ENCODE data around the gene COL28A1. TPM values are rescaled to one million over a fixed set of nuclear protein-coding genes. Genes with fewer than 3 reads are reported as not detected.
A peak's percentile ranks its signal among the peaks of the same experiment; 100 is the strongest.

Gene COL28A1
- total RNA-seq, 8 experiments from 2014 or later: 0.10 to 3.4 (median 0.98) TPM; not detected in 1

GRCh38 chr7:7438851-7439250 is 96.8 kb downstream of the COL28A1 start:
- H3K27ac ChIP-seq: no peak overlapping the region
- H3K4me1 ChIP-seq (replicated peaks in 1 of 2): no peaks in the 10 kb centered on the region
- no peak overlapping the region for H3K4me3 ChIP-seq
- WGBS, 10 experiments: 0 to 86% (median 62%) methylated on average over 2 to 5 of the region's 5 CpGs; no CpG with 5 or more reads in 1 of the 10 experiments
- in situ Hi-C loops (cut with MboI; ENCODE audit: low pct_unique_long_range_greater_than_20kb in 2 of 9, low sequenced_read_pairs in 9 of 9, unreplicated experiment in 9 of 9): loop anchor here in 3 of 9 experiments (25.0 kb wide), 2 partner anchors 98 to 773 kb away; partner anchors contain the start of gene COL28A1 (in 2 of the 3)
- peak; percentile 49 to 100 (median 70) for ATAC-seq (replicated peaks in 6 of 8)

GRCh38 chr7:7435978-7436377 is 99.7 kb downstream of the COL28A1 start:
- WGBS, 10 experiments: 36 to 100% (median 78%) methylated on average over 1 of the region's 1 CpG; no CpG with 5 or more reads in 2 of the 10 experiments
- no peak overlapping the region for H3K27ac ChIP-seq
- H3K4me3 ChIP-seq: no peak overlapping the region
- ATAC-seq (replicated peaks in 6 of 8): no peak
- no peaks in the 10 kb centered on the region for H3K4me1 ChIP-seq (replicated peaks in 1 of 2)
- in situ Hi-C loops (cut with MboI; ENCODE audit: low pct_unique_long_range_greater_than_20kb in 2 of 9, low sequenced_read_pairs in 9 of 9, unreplicated experiment in 9 of 9): loop anchor here in 3 of 9 experiments (25.0 kb wide), 2 partner anchors 101 to 776 kb away; partner anchors contain the start of gene COL28A1 (in 2 of the 3)

- Histone ChIP-seq H3K4me3 (no peak overlapping the region), H3K4me1 (replicated peaks in 1 of 2) (no peaks in the 10 kb centered on the region), H3K27ac (no peak overlapping the region)
- in situ Hi-C loops (cut with MboI; ENCODE audit: low pct_unique_long_range_greater_than_20kb in 2 of 9, low sequenced_read_pairs in 9 of 9, unreplicated experiment in 9 of 9): loop anchor here in 3 of 9 experiments (25.0 kb wide), 2 partner anchors 103 to 778 kb away; partner anchors contain the start of gene COL28A1 (in 2 of the 3)
- ATAC-seq (replicated peaks in 6 of 8): no peak
- 6 to 100% (median 62%) methylated on average over 1 to 3 of the region's 3 CpGs for WGBS, 10 experiments
These were observed 101.3 kb downstream of the COL28A1 start for GRCh38 chr7:7434329-7434728.

GRCh38 chr7:7433811-7434210 is 101.9 kb downstream of the COL28A1 start:
- Histone ChIP-seq H3K27ac (no peak overlapping the region), H3K4me1 (replicated peaks in 1 of 2) (no peaks in the 10 kb centered on the region), H3K4me3 (no peak overlapping the region)
- in situ Hi-C loops (cut with MboI; ENCODE audit: low pct_unique_long_range_greater_than_20kb in 2 of 9, low sequenced_read_pairs in 9 of 9, unreplicated experiment in 9 of 9): loop anchor here in 3 of 9 experiments (25.0 kb wide), 2 partner anchors 103 to 778 kb away; partner anchors contain the start of gene COL28A1 (in 2 of the 3)
- no peak for ATAC-seq (replicated peaks in 6 of 8)
- 0 to 100% (median 13%) methylated on average over 1 of the region's 1 CpG; no CpG with 5 or more reads in 2 of the 10 experiments for WGBS, 10 experiments

GRCh38 chr7:7432979-7433378 is 102.7 kb downstream of the COL28A1 start:
- in situ Hi-C loops (cut with MboI; ENCODE audit: low pct_unique_long_range_greater_than_20kb in 2 of 9, low sequenced_read_pairs in 9 of 9, unreplicated experiment in 9 of 9): loop anchor here in 3 of 9 experiments (25.0 kb wide), 2 partner anchors 104 to 779 kb away; partner anchors contain the start of gene COL28A1 (in 2 of the 3)
- 48 to 95% (median 79%) methylated on average over 3 to 7 of the region's 7 CpGs; no CpG with 5 or more reads in 1 of the 10 experiments for WGBS, 10 experiments
- Histone ChIP-seq H3K27ac (no peak overlapping the region), H3K4me1 (replicated peaks in 1 of 2) (no peaks in the 10 kb centered on the region), H3K4me3 (no peak overlapping the region)
- ATAC-seq (replicated peaks in 6 of 8): no peak

- in situ Hi-C loops (cut with MboI; ENCODE audit: low pct_unique_long_range_greater_than_20kb in 2 of 9, low sequenced_read_pairs in 9 of 9, unreplicated experiment in 9 of 9): loop anchor here in 4 of 9 experiments (10.0 to 25.0 kb wide), 3 partner anchors 108 to 783 kb away; partner anchors contain the start of gene COL28A1 (in 2 of the 4)
- Histone ChIP-seq H3K4me3 (no peak overlapping the region), H3K27ac (no peak overlapping the region), H3K4me1 (replicated peaks in 1 of 2) (no peaks in the 10 kb centered on the region)
- ATAC-seq (replicated peaks in 6 of 8): no peak
- 0 to 88% (median 72%) methylated on average over 1 to 4 of the region's 4 CpGs for WGBS, 10 experiments
These were observed 106.9 kb downstream of the COL28A1 start for GRCh38 chr7:7428806-7429205.

- Histone ChIP-seq H3K4me1 (replicated peaks in 1 of 2) (no peaks in the 10 kb centered on the region), H3K4me3 (no peak overlapping the region), H3K27ac (no peak overlapping the region)
- 60 to 100% (median 100%) methylated on average over 1 of the region's 1 CpG; no CpG with 5 or more reads in 6 of the 10 experiments for WGBS, 10 experiments
- in situ Hi-C loops (cut with MboI; ENCODE audit: low pct_unique_long_range_greater_than_20kb in 2 of 9, low sequenced_read_pairs in 9 of 9, unreplicated experiment in 9 of 9): loop anchor here in 4 of 9 experiments (10.0 to 25.0 kb wide), 3 partner anchors 110 to 785 kb away; partner anchors contain the start of gene COL28A1 (in 2 of the 4)
- no peak for ATAC-seq (replicated peaks in 6 of 8)
These were observed 108.3 kb downstream of the COL28A1 start for GRCh38 chr7:7427363-7427762.

GRCh38 chr7:7426676-7427075 is 109.0 kb downstream of the COL28A1 start:
- Histone ChIP-seq H3K4me1 (replicated peaks in 1 of 2) (no peaks in the 10 kb centered on the region), H3K27ac (no peak overlapping the region), H3K4me3 (no peak overlapping the region)
- 33 to 100% (median 84%) methylated on average over 1 to 2 of the region's 2 CpGs for WGBS, 10 experiments
- no peak for ATAC-seq (replicated peaks in 6 of 8)
- in situ Hi-C loops (cut with MboI; ENCODE audit: low pct_unique_long_range_greater_than_20kb in 2 of 9, low sequenced_read_pairs in 9 of 9, unreplicated experiment in 9 of 9): loop anchor here in 4 of 9 experiments (10.0 to 25.0 kb wide), 3 partner anchors 111 to 786 kb away; partner anchors contain the start of gene COL28A1 (in 2 of the 4)

- WGBS, 10 experiments: 75 to 100% (median 89%) methylated on average over 1 to 6 of the region's 7 CpGs
- Histone ChIP-seq H3K4me1 (replicated peaks in 1 of 2) (no peaks in the 10 kb centered on the region), H3K27ac (no peak overlapping the region), H3K4me3 (no peak overlapping the region)
- no peak for ATAC-seq (replicated peaks in 6 of 8)
- in situ Hi-C loops (cut with MboI; ENCODE audit: low pct_unique_long_range_greater_than_20kb in 2 of 9, low sequenced_read_pairs in 9 of 9, unreplicated experiment in 9 of 9): loop anchor here in 4 of 9 experiments (10.0 to 25.0 kb wide), 3 partner anchors 112 to 787 kb away; partner anchors contain the start of gene COL28A1 (in 2 of the 4)
These were observed 110.4 kb downstream of the COL28A1 start for GRCh38 chr7:7425321-7425720.

GRCh38 chr7:7424151-7424873 is 111.4 kb downstream of the COL28A1 start:
- Histone ChIP-seq H3K4me3 (no peak overlapping the region), H3K27ac (no peak overlapping the region)
- in situ Hi-C loops (cut with MboI; ENCODE audit: low pct_unique_long_range_greater_than_20kb in 2 of 9, low sequenced_read_pairs in 9 of 9, unreplicated experiment in 9 of 9): loop anchor here in 1 of 9 experiments (10.0 kb wide), 1 partner anchor 120 kb away; no protein-coding TSS in a partner anchor

GRCh38 chr7:7422641-7423040 is 113.0 kb downstream of the COL28A1 start:
- no peak overlapping the region for H3K27ac ChIP-seq
- H3K4me3 ChIP-seq: no peak overlapping the region
- ATAC-seq (replicated peaks in 6 of 8): no peak
- 0 to 100% (median 91%) methylated on average over 1 to 4 of the region's 6 CpGs; no CpG with 5 or more reads in 3 of the 10 experiments for WGBS, 10 experiments
- in situ Hi-C loops (cut with MboI; ENCODE audit: low pct_unique_long_range_greater_than_20kb in 2 of 9, low sequenced_read_pairs in 9 of 9, unreplicated experiment in 9 of 9): loop anchor here in 1 of 9 experiments (10.0 kb wide), 1 partner anchor 122 kb away; no protein-coding TSS in a partner anchor
- no peaks in the 10 kb centered on the region for H3K4me1 ChIP-seq (replicated peaks in 1 of 2)

More at GRCh38 chr7:7424151-7424873, 111.4 kb downstream of the COL28A1 start:
- WGBS, 10 experiments: 0 to 100% (median 67%) methylated on average over 1 to 14 of the region's 14 CpGs; no CpG with 5 or more reads in 1 of the 10 experiments
- no peaks in the 10 kb centered on the region for H3K4me1 ChIP-seq (replicated peaks in 1 of 2)
- peak; percentile 61 to 98 (median 80) for ATAC-seq (replicated peaks in 6 of 8)

GRCh38 chr7:7421826-7422225 is 113.8 kb downstream of the COL28A1 start:
- ATAC-seq (replicated peaks in 6 of 8): no peak
- in situ Hi-C loops (cut with MboI; ENCODE audit: low pct_unique_long_range_greater_than_20kb in 2 of 9, low sequenced_read_pairs in 9 of 9, unreplicated experiment in 9 of 9): loop anchor here in 1 of 9 experiments (10.0 kb wide), 1 partner anchor 123 kb away; no protein-coding TSS in a partner anchor
- no peak overlapping the region for H3K4me3 ChIP-seq
- 20 to 100% (median 59%) methylated on average over 1 to 2 of the region's 2 CpGs; no CpG with 5 or more reads in 3 of the 10 experiments for WGBS, 10 experiments
- H3K27ac ChIP-seq: no peak overlapping the region
- no peaks in the 10 kb centered on the region for H3K4me1 ChIP-seq (replicated peaks in 1 of 2)

GRCh38 chr7:7418997-7419396 is 116.7 kb downstream of the COL28A1 start:
- H3K4me1 ChIP-seq (replicated peaks in 1 of 2): no peaks in the 10 kb centered on the region
- no peak overlapping the region for H3K27ac ChIP-seq
- in situ Hi-C loops (cut with MboI; ENCODE audit: low pct_unique_long_range_greater_than_20kb in 2 of 9, low sequenced_read_pairs in 9 of 9, unreplicated experiment in 9 of 9): no loop called here
- 0 to 100% (median 86%) methylated on average over 1 to 2 of the region's 2 CpGs; no CpG with 5 or more reads in 1 of the 10 experiments for WGBS, 10 experiments
- ATAC-seq (replicated peaks in 6 of 8): no peak
- H3K4me3 ChIP-seq: no peak overlapping the region

Data from motor neuron (in vitro differentiated cells).